ENCODE data around the gene DENND5A.

DNA sequence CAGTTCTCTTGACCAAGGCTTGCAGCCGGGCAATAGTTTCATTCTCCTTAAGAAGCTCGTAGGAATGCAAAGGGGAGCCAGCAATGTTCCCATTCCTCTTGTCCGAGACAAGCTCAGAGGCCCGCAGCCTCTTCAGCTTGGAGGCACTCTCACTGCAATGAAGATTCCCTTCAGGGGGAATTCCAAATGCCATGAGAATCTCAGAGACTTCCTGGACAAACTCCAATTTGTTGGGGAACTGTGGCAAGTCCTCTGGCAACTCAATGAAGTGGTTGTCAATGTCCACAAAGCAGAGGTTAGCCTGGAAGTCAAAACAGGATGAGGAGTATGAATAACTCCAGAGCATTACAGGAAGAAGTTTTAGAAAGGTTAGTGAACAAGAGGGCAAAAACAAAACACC lies 84.4 kb downstream of the DENND5A start:
- TF ChIP-seq BACH1 (IDR thresholded peaks at IDR 0.05; ENCODE audit: low read length), result no peak
- TF ChIP-seq POLR2A (IDR thresholded peaks at IDR 0.05; ENCODE audit: control extremely low read depth in 1 of 2, low read depth in 2 of 2, low read length in 2 of 2), result no peak
- TF ChIP-seq, protein P1, sequence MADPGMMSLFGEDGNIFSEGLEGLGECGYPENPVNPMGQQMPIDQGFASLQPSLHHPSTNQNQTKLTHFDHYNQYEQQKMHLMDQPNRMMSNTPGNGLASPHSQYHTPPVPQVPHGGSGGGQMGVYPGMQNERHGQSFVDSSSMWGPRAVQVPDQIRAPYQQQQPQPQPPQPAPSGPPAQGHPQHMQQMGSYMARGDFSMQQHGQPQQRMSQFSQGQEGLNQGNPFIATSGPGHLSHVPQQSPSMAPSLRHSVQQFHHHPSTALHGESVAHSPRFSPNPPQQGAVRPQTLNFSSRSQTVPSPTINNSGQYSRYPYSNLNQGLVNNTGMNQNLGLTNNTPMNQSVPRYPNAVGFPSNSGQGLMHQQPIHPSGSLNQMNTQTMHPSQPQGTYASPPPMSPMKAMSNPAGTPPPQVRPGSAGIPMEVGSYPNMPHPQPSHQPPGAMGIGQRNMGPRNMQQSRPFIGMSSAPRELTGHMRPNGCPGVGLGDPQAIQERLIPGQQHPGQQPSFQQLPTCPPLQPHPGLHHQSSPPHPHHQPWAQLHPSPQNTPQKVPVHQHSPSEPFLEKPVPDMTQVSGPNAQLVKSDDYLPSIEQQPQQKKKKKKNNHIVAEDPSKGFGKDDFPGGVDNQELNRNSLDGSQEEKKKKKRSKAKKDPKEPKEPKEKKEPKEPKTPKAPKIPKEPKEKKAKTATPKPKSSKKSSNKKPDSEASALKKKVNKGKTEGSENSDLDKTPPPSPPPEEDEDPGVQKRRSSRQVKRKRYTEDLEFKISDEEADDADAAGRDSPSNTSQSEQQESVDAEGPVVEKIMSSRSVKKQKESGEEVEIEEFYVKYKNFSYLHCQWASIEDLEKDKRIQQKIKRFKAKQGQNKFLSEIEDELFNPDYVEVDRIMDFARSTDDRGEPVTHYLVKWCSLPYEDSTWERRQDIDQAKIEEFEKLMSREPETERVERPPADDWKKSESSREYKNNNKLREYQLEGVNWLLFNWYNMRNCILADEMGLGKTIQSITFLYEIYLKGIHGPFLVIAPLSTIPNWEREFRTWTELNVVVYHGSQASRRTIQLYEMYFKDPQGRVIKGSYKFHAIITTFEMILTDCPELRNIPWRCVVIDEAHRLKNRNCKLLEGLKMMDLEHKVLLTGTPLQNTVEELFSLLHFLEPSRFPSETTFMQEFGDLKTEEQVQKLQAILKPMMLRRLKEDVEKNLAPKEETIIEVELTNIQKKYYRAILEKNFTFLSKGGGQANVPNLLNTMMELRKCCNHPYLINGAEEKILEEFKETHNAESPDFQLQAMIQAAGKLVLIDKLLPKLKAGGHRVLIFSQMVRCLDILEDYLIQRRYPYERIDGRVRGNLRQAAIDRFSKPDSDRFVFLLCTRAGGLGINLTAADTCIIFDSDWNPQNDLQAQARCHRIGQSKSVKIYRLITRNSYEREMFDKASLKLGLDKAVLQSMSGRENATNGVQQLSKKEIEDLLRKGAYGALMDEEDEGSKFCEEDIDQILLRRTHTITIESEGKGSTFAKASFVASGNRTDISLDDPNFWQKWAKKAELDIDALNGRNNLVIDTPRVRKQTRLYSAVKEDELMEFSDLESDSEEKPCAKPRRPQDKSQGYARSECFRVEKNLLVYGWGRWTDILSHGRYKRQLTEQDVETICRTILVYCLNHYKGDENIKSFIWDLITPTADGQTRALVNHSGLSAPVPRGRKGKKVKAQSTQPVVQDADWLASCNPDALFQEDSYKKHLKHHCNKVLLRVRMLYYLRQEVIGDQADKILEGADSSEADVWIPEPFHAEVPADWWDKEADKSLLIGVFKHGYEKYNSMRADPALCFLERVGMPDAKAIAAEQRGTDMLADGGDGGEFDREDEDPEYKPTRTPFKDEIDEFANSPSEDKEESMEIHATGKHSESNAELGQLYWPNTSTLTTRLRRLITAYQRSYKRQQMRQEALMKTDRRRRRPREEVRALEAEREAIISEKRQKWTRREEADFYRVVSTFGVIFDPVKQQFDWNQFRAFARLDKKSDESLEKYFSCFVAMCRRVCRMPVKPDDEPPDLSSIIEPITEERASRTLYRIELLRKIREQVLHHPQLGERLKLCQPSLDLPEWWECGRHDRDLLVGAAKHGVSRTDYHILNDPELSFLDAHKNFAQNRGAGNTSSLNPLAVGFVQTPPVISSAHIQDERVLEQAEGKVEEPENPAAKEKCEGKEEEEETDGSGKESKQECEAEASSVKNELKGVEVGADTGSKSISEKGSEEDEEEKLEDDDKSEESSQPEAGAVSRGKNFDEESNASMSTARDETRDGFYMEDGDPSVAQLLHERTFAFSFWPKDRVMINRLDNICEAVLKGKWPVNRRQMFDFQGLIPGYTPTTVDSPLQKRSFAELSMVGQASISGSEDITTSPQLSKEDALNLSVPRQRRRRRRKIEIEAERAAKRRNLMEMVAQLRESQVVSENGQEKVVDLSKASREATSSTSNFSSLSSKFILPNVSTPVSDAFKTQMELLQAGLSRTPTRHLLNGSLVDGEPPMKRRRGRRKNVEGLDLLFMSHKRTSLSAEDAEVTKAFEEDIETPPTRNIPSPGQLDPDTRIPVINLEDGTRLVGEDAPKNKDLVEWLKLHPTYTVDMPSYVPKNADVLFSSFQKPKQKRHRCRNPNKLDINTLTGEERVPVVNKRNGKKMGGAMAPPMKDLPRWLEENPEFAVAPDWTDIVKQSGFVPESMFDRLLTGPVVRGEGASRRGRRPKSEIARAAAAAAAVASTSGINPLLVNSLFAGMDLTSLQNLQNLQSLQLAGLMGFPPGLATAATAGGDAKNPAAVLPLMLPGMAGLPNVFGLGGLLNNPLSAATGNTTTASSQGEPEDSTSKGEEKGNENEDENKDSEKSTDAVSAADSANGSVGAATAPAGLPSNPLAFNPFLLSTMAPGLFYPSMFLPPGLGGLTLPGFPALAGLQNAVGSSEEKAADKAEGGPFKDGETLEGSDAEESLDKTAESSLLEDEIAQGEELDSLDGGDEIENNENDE (IDR thresholded peaks at IDR 0.05; ENCODE audit: insufficient replicate concordance, low read length), result no peak
- TF ChIP-seq BRCA1 (IDR thresholded peaks at IDR 0.05; ENCODE audit: low read depth, low read length), result no peak
- TF ChIP-seq, protein P2, sequence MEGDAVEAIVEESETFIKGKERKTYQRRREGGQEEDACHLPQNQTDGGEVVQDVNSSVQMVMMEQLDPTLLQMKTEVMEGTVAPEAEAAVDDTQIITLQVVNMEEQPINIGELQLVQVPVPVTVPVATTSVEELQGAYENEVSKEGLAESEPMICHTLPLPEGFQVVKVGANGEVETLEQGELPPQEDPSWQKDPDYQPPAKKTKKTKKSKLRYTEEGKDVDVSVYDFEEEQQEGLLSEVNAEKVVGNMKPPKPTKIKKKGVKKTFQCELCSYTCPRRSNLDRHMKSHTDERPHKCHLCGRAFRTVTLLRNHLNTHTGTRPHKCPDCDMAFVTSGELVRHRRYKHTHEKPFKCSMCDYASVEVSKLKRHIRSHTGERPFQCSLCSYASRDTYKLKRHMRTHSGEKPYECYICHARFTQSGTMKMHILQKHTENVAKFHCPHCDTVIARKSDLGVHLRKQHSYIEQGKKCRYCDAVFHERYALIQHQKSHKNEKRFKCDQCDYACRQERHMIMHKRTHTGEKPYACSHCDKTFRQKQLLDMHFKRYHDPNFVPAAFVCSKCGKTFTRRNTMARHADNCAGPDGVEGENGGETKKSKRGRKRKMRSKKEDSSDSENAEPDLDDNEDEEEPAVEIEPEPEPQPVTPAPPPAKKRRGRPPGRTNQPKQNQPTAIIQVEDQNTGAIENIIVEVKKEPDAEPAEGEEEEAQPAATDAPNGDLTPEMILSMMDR (IDR thresholded peaks at IDR 0.05; ENCODE audit: control extremely low read depth in 1 of 3, insufficient read depth in 1 of 3, low read depth in 1 of 3, low read length in 3 of 3), result no peak
- TF ChIP-seq, protein P3, sequence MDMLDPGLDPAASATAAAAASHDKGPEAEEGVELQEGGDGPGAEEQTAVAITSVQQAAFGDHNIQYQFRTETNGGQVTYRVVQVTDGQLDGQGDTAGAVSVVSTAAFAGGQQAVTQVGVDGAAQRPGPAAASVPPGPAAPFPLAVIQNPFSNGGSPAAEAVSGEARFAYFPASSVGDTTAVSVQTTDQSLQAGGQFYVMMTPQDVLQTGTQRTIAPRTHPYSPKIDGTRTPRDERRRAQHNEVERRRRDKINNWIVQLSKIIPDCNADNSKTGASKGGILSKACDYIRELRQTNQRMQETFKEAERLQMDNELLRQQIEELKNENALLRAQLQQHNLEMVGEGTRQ (IDR thresholded peaks at IDR 0.05; ENCODE audit: low read length), result no peak
- TF ChIP-seq SP2 (IDR thresholded peaks at IDR 0.05; ENCODE audit: low read length), result no peak

All from H1 (cell line).